SU-DHL-6 (cell line): ENCODE results near the gene DCANP1.
"Not testable (repeated sequence)": the region's sequence is repeated elsewhere in the genome, so short reads cannot be mapped to it uniquely, and the experiment has no call there.

Source experiments
- H2AFZ ChIP-seq: fragments of 200-600 bp; sonication (generic); 2 replicates; pipeline ENCODE4 v1.6.1; 2014; ENCODE audit warnings: low read depth, mild to moderate bottlenecking, moderate library complexity, mixed read lengths, antibody characterized with exemption, low read length; ENCODE audit not compliant: severe bottlenecking
- H3F3A ChIP-seq: fragments of 200-600 bp; shearing (Covaris generic); 2 replicates; pipeline ENCODE4 v1.6.0; 2016; ENCODE audit warnings: antibody characterized with exemption, mild to moderate bottlenecking; ENCODE audit not compliant: insufficient read depth
- H3K27ac ChIP-seq: fragments of 200-600 bp; sonication (generic); 2 replicates; pipeline ENCODE4 v1.5.1; 2016; ENCODE audit warnings: low read depth, mild to moderate bottlenecking, low read length, moderate library complexity, mixed read lengths
- H3K27me3 ChIP-seq: fragments of 200-600 bp; sonication (generic), shearing (Covaris generic); 2 replicates; pipeline ENCODE4 v1.6.0; 2014; ENCODE audit warnings: mild to moderate bottlenecking, low read length
- H3K36me3 ChIP-seq: fragments of 200-600 bp; sonication (generic); 2 replicates; pipeline ENCODE4 v1.6.1; 2014; ENCODE audit warnings: mild to moderate bottlenecking, low read length, mixed read lengths
- H3K4me2 ChIP-seq: fragments of 300-600, 200-600 bp; shearing (Covaris generic), sonication (generic); 2 replicates; pipeline ENCODE4 v1.6.0; 2014; ENCODE audit warnings: low read length, low read depth, mild to moderate bottlenecking; ENCODE audit not compliant: poor library complexity, severe bottlenecking
- H3K4me3 ChIP-seq: fragments of 200-600 bp; sonication (generic); 2 replicates; pipeline ENCODE4 v1.5.1; 2014; ENCODE audit warnings: antibody characterized with exemption, low read length, mild to moderate bottlenecking, mixed read lengths; ENCODE audit not compliant: insufficient read depth, poor library complexity, severe bottlenecking
- H3K79me2 ChIP-seq: fragments of 200-600 bp; sonication (generic); 2 replicates; pipeline ENCODE4 v1.6.1; 2014; ENCODE audit warnings: mild to moderate bottlenecking, low read length, moderate library complexity; ENCODE audit not compliant: insufficient read depth
- H3K9ac ChIP-seq: fragments of 200-600 bp; sonication (generic); 2 replicates; pipeline ENCODE4 v1.7.0; 2014; ENCODE audit warnings: mild to moderate bottlenecking, low read length
- H3K9me2 ChIP-seq: fragments of 200-600 bp; sonication (generic); replicated peaks from 2 replicates; pipeline ENCODE4 v1.6.1; 2014; ENCODE audit warnings: low read length; ENCODE audit not compliant: insufficient read depth
- H3K9me3 ChIP-seq: fragments of 200-600 bp; sonication (generic); 2 replicates; pipeline ENCODE4 v1.6.1; 2014; ENCODE audit warnings: low read length, mixed read lengths; ENCODE audit not compliant: insufficient read depth
- H4K20me1 ChIP-seq: fragments of 200-600 bp; sonication (generic); 2 replicates; pipeline ENCODE4 v1.6.1; 2014; ENCODE audit warnings: low read depth, mild to moderate bottlenecking, antibody characterized with exemption, low read length, moderate library complexity, mixed read lengths
- EZH2phosphoT487 ChIP-seq: fragments of 200-600 bp; sonication (generic), shearing (Covaris generic); conservative IDR thresholded peaks from 2 replicates; pipeline ENCODE4 v1.6.1; 2018; ENCODE audit warnings: mild to moderate bottlenecking, antibody characterized with exemption, low read length, moderate library complexity, mixed read lengths
- TF ChIP-seq, protein P1 (sequence below): fragments of 200-600 bp; sonication (generic); IDR thresholded peaks from one replicate; pipeline ENCODE4 v1.5.1; 2017; ENCODE audit warnings: antibody characterized with exemption, mild to moderate bottlenecking, low read length, moderate library complexity; ENCODE audit not compliant: insufficient read depth, poor library complexity, severe bottlenecking

Gene DCANP1, protein sequence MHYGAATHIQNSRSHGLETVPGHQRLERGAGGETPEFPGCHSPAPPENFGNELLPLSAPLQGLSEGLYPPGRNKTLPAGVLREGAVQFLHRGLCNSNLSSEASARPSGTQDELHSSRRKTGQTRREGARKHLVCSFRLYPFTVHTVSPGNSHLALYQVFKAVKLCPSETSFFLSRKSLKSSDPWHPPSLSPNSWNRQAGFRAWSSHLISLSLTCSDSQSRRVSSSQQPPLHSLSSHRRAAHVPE

DNA sequence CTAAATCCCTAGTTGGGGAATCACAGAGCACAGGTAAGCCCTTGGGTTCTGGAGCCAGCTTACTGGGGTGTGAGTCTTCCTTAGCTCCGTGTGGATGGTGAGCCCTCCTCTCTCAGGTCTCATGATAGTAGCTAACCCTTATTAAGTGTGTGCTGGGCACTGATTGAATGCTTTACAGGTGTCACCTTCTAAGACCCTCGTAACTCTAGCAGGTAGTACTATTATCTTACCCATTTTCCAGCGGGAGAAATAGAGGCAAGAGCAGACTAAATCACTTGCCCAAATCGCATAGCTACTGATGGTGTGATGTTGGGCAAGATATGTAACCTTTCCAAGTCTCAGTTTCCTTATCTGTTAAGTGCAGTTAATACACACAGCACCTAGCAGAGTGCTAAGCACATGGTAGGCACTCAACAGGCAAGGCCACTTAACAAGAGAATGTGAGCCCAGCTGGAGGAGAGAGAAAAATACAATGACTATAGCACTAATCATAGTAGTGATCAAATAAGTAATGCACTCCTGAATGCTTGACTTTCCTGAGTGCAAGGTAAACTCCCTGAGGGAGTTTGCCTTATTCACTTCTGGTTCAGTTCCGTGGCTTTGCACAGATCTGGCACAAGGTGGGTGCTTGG is at the start of gene DCANP1:
TSS of gene DCANP1 (minus strand) at position 51 of the 632 bp plus-strand sequence. CDS start 240 bp downstream, outside the sequence.
- H3F3A ChIP-seq, result no peaks in the 10 kb centered on the region
- H3K36me3 ChIP-seq, result no peaks in the 10 kb centered on the region
- TF ChIP-seq EZH2phosphoT487, result no peak
- TF ChIP-seq, protein P1, sequence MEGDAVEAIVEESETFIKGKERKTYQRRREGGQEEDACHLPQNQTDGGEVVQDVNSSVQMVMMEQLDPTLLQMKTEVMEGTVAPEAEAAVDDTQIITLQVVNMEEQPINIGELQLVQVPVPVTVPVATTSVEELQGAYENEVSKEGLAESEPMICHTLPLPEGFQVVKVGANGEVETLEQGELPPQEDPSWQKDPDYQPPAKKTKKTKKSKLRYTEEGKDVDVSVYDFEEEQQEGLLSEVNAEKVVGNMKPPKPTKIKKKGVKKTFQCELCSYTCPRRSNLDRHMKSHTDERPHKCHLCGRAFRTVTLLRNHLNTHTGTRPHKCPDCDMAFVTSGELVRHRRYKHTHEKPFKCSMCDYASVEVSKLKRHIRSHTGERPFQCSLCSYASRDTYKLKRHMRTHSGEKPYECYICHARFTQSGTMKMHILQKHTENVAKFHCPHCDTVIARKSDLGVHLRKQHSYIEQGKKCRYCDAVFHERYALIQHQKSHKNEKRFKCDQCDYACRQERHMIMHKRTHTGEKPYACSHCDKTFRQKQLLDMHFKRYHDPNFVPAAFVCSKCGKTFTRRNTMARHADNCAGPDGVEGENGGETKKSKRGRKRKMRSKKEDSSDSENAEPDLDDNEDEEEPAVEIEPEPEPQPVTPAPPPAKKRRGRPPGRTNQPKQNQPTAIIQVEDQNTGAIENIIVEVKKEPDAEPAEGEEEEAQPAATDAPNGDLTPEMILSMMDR, result no peak
- H2AFZ ChIP-seq, result no peak within 1 kb of the TSS
- H3K27ac ChIP-seq, result no peak within 1 kb of the TSS
- H3K4me3 ChIP-seq, result no peak within 1 kb of the TSS
- H4K20me1 ChIP-seq, result no peaks in the 10 kb centered on the region
- H3K27me3 ChIP-seq, result no peaks in the 10 kb centered on the region
- no peaks in the 10 kb centered on the region for H3K9me2 ChIP-seq
- no peaks in the 10 kb centered on the region for H3K79me2 ChIP-seq
- H3K9ac ChIP-seq, result no peak within 1 kb of the TSS
- no peak within 1 kb of the TSS for H3K4me2 ChIP-seq
- H3K9me3 ChIP-seq, result no peaks in the 10 kb centered on the region

DNA sequence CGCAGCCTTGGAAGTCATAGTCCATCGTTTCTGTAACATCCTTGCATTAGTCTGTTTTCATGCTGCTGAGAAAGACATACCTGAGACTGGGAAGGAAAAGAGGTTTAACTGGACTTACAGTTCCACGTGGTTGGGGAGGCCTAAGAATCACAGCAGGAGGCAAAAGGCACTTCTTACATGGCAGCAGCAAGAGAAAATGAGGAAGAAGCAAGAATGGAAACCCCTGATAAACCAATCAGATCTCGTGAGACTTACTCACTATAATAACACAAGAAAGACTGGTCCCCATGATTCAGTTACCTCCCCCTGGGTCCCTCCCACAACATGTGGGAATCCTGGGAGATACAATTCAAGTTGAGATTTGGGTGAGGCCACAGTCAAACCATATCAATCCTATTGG is 48.4 kb upstream of the DCANP1 start:
- H3K4me3 ChIP-seq, H3K9me3 ChIP-seq, H3K9me2 ChIP-seq, H3K4me2 ChIP-seq, H3F3A ChIP-seq, H3K36me3 ChIP-seq, H3K79me2 ChIP-seq, H3K27me3 ChIP-seq, H3K9ac ChIP-seq, H4K20me1 ChIP-seq, H3K27ac ChIP-seq, H2AFZ ChIP-seq: not testable (repeated sequence)

DNA sequence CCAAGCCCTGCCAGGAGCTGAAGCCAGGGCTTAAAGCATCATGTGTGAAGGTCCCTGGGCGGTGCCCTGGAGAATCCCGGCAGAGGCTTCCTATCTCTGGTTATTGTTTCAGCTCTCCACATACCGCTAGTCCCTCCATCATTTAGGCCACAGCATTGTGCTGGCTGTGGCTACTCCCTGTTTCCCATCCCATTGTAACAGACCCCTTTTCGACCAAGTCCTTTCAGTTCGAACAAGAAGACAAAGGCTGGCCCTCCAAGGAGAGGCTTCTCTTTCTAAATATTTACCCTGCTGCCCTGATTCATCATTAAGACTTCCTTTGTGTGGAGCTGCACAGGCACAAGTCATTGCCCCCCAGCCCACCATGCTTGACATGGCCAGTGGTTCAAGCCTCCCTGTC is 47.0 kb upstream of the DCANP1 start:
- H3K27ac ChIP-seq, result no peak overlapping the region
- H3K4me3 ChIP-seq, result no peak overlapping the region
- H3K79me2 ChIP-seq, result no peaks in the 10 kb centered on the region
- no peaks in the 10 kb centered on the region for H4K20me1 ChIP-seq
- no peak overlapping the region for H3K4me2 ChIP-seq
- no peak overlapping the region for H2AFZ ChIP-seq
- H3K27me3 ChIP-seq, result no peaks in the 10 kb centered on the region
- H3K36me3 ChIP-seq, result no peaks in the 10 kb centered on the region
- H3K9ac ChIP-seq, result no peak overlapping the region
- TF ChIP-seq, protein P1, result no peak
- no peak for TF ChIP-seq EZH2phosphoT487
- no peaks in the 10 kb centered on the region for H3K9me2 ChIP-seq
- H3F3A ChIP-seq, result no peaks in the 10 kb centered on the region
- H3K9me3 ChIP-seq, result no peaks in the 10 kb centered on the region
